Fibroblast of gingiva (primary cell): ENCODE data around the gene GRK6.

ENCODE experiments used
- DNase-seq: peaks from one replicate; pipeline ENCODE4 v3.0.0-alpha.2; 2011; ENCODE audit warnings: low read depth

Gene GRK6

GRCh38 chr5:177487975-177488374, 61.5 kb downstream of the GRK6 start:
- DNase-seq, result no peak

- DNase-seq, result no peak
These were observed 62.7 kb downstream of the GRK6 start for GRCh38 chr5:177489119-177489716.

- DNase-seq, result no peak
These were observed 64.0 kb downstream of the GRK6 start for GRCh38 chr5:177490311-177490991.

- no peak for DNase-seq
These were observed 64.5 kb downstream of the GRK6 start for GRCh38 chr5:177490992-177491391.

GRCh38 chr5:177491429-177491945, 65.0 kb downstream of the GRK6 start:
- DNase-seq, result no peak

GRCh38 chr5:177491983-177492746, 65.7 kb downstream of the GRK6 start:
- DNase-seq, result no peak
